Neural cell (in vitro differentiated cells): ENCODE measurements around the gene MS4A18. TPM values are rescaled to one million over a fixed set of nuclear protein-coding genes. Genes with fewer than 3 reads are reported as not detected.
"Not testable (repeated sequence)": the region's sequence is repeated elsewhere in the genome, so short reads cannot be mapped to it uniquely, and the experiment has no call there.

Experiments
- H2AFZ ChIP-seq: fragments of 200-600, 300-800 bp; sonication (generic), shearing (Covaris generic); 2 replicates; pipeline ENCODE4 v1.6.0; 2014; ENCODE audit warnings: low read depth, mild to moderate bottlenecking, antibody characterized with exemption, low read length, moderate library complexity
- H3F3A ChIP-seq: fragments of 200-600 bp; shearing (Covaris generic); 2 replicates; pipeline ENCODE4 v1.6.1; 2016; ENCODE audit warnings: mild to moderate bottlenecking, moderate library complexity, mixed read lengths, antibody characterized with exemption, low read length; ENCODE audit not compliant: insufficient read depth, poor library complexity, severe bottlenecking
- H3K27ac ChIP-seq: fragments of 200-600, 300-800 bp; sonication (generic), shearing (Covaris generic); 2 replicates; pipeline ENCODE4 v1.5.1; 2014; ENCODE audit warnings: mild to moderate bottlenecking, low read length, moderate library complexity
- H3K27me3 ChIP-seq: fragments of 300-800, 200-600 bp; sonication (generic), shearing (Covaris generic); 2 replicates; pipeline ENCODE4 v1.6.0; 2014; ENCODE audit warnings: mild to moderate bottlenecking, low read depth, low read length, moderate library complexity; ENCODE audit not compliant: insufficient read depth
- H3K36me3 ChIP-seq: fragments of 300-800, 200-600 bp; sonication (generic), shearing (Covaris generic); 2 replicates; pipeline ENCODE4 v1.5.1; 2014; ENCODE audit warnings: mild to moderate bottlenecking, antibody characterized with exemption, low read length, moderate library complexity; ENCODE audit not compliant: insufficient read depth
- H3K4me2 ChIP-seq: fragments of 300-800, 200-600 bp; sonication (generic), shearing (Covaris generic); 2 replicates; pipeline ENCODE4 v1.6.0; 2014; ENCODE audit warnings: mild to moderate bottlenecking, low read length
- H3K4me3 ChIP-seq: fragments of 300-800, 200-600 bp; sonication (generic), shearing (Covaris generic); 2 replicates; pipeline ENCODE4 v1.5.1; 2014; ENCODE audit warnings: mild to moderate bottlenecking, low read length, moderate library complexity
- H3K79me2 ChIP-seq: fragments of 200-600 bp; shearing (Covaris generic); replicated peaks from 2 replicates; pipeline ENCODE4 v1.6.0; 2014; ENCODE audit warnings: mild to moderate bottlenecking, low read length, moderate library complexity; ENCODE audit not compliant: insufficient read depth
- H3K9ac ChIP-seq: fragments of 300-800, 200-600 bp; sonication (generic), shearing (Covaris generic); 2 replicates; pipeline ENCODE4 v1.6.1; 2016; ENCODE audit warnings: mild to moderate bottlenecking, low read length, mixed read lengths
- H3K9me2 ChIP-seq: fragments of 200-600 bp; shearing (Covaris generic); 2 replicates; pipeline ENCODE4 v1.6.1; 2016; ENCODE audit warnings: mild to moderate bottlenecking, low read length, mixed read lengths; ENCODE audit not compliant: insufficient read depth
- H3K9me3 ChIP-seq: fragments of 200-600, 300-800 bp; sonication (generic), shearing (Covaris generic); 2 replicates; pipeline ENCODE4 v1.6.1; 2016; ENCODE audit warnings: mild to moderate bottlenecking, mixed run types, low read length, moderate library complexity, mixed read lengths
- H4K20me1 ChIP-seq: fragments of 200-600 bp; shearing (Covaris generic); 2 replicates; pipeline ENCODE4 v1.6.1; 2016; ENCODE audit warnings: mild to moderate bottlenecking, mixed run types; ENCODE audit not compliant: insufficient read depth
- CTCF ChIP-seq: fragments of 450-650 bp; IDR thresholded peaks from 2 replicates; pipeline ENCODE4 v1.5.1; 2014; ENCODE audit warnings: antibody characterized with exemption, mild to moderate bottlenecking, moderate library complexity; ENCODE audit not compliant: poor library complexity, severe bottlenecking
- EP300 ChIP-seq: fragments of 450-650 bp; conservative IDR thresholded peaks from 2 replicates; pipeline ENCODE4 v1.6.1; 2014; ENCODE audit warnings: antibody characterized with exemption, mild to moderate bottlenecking, moderate library complexity; ENCODE audit not compliant: poor library complexity, severe bottlenecking
- EZH2 ChIP-seq: fragments of 200-600, 300-800 bp; shearing (Covaris generic), sonication (generic); IDR thresholded peaks from 2 replicates; pipeline ENCODE4 v1.6.1; 2014; ENCODE audit warnings: antibody characterized with exemption, low read length, borderline replicate concordance, mild to moderate bottlenecking; ENCODE audit not compliant: insufficient read depth, poor library complexity, severe bottlenecking
- MXI1 ChIP-seq: fragments of 450-650 bp; conservative IDR thresholded peaks from 2 replicates; pipeline ENCODE4 v1.6.1; 2014; ENCODE audit warnings: antibody characterized with exemption, mild to moderate bottlenecking; ENCODE audit not compliant: poor library complexity, severe bottlenecking
- POLR2AphosphoS5 ChIP-seq: IDR thresholded peaks from 2 replicates; pipeline ENCODE4 v1.6.1; 2012
- RAD21 ChIP-seq: fragments of 450-650 bp; conservative IDR thresholded peaks from 2 replicates; pipeline ENCODE4 v1.6.1; 2014; ENCODE audit warnings: antibody characterized with exemption, mild to moderate bottlenecking, moderate library complexity
- REST ChIP-seq: IDR thresholded peaks from 2 replicates; pipeline ENCODE4 v1.6.1; 2012; ENCODE audit warnings: borderline replicate concordance
- SMC3 ChIP-seq: fragments of 450-650 bp; conservative IDR thresholded peaks from 2 replicates; pipeline ENCODE4 v1.6.1; 2014; ENCODE audit warnings: antibody characterized with exemption, mild to moderate bottlenecking, moderate library complexity; ENCODE audit not compliant: poor library complexity
- TAF1 ChIP-seq: IDR thresholded peaks from 2 replicates; pipeline ENCODE4 v1.6.1; 2012; ENCODE audit warnings: low read depth
- polyA plus RNA-seq: library from polyadenylated mRNA; depleted of rRNA; stranded (reverse); fragments of >200 nt; gene quantifications from 2 replicates; pipeline ENCODE4 v1.2.3, GENCODE V29; 2014

Gene MS4A18
- polyA plus RNA-seq, 1 donor from 2014 or later = not detected

GRCh38 chr11:60680455-60681119 lies 43.9 kb upstream of the MS4A18 start:
- Histone ChIP-seq H3K27me3 (no peaks in the 10 kb centered on the region), H3K9me2 (no peaks in the 10 kb centered on the region), H3K79me2 (no peaks in the 10 kb centered on the region), H4K20me1 (no peaks in the 10 kb centered on the region), H3K9me3 (no peaks in the 10 kb centered on the region), H3F3A (no peaks in the 10 kb centered on the region), H2AFZ (no peak overlapping the region), H3K27ac (no peak overlapping the region), H3K36me3 (no peaks in the 10 kb centered on the region), H3K9ac (no peak overlapping the region), H3K4me2 (no peak overlapping the region), H3K4me3 (no peak overlapping the region)
- TF ChIP-seq POLR2AphosphoS5 (no peak), EZH2 (no peak), MXI1 (no peak), EP300 (no peak)

- H3K27me3 ChIP-seq, H3K9ac ChIP-seq, H3K36me3 ChIP-seq, H3K9me3 ChIP-seq, H4K20me1 ChIP-seq, H3K27ac ChIP-seq, H3K79me2 ChIP-seq, H3K4me2 ChIP-seq, H3F3A ChIP-seq, H3K4me3 ChIP-seq, H2AFZ ChIP-seq, H3K9me2 ChIP-seq: not testable (repeated sequence)
These were observed 40.0 kb upstream of the MS4A18 start for GRCh38 chr11:60684541-60684848.

- Histone ChIP-seq H3K79me2 (no peaks in the 10 kb centered on the region), H2AFZ (no peak overlapping the region), H3K36me3 (no peaks in the 10 kb centered on the region), H3K9me2 (no peaks in the 10 kb centered on the region), H4K20me1 (no peaks in the 10 kb centered on the region), H3K4me3 (no peak overlapping the region), H3K9ac (no peak overlapping the region), H3K27ac (no peak overlapping the region), H3F3A (no peaks in the 10 kb centered on the region), H3K4me2 (no peak overlapping the region), H3K9me3 (no peaks in the 10 kb centered on the region), H3K27me3 (no peaks in the 10 kb centered on the region)
- TF ChIP-seq POLR2AphosphoS5 = no peak
- no peak for TF ChIP-seq SMC3
- no peak for TF ChIP-seq EZH2
- no peak for TF ChIP-seq CTCF
- TF ChIP-seq EP300 = no peak
- TF ChIP-seq MXI1 = no peak
- TF ChIP-seq TAF1 = no peak
- no peak for TF ChIP-seq RAD21
- TF ChIP-seq REST = no peak
These were observed 32.9 kb upstream of the MS4A18 start for GRCh38 chr11:60691661-60692060.
